ENCODE data around the gene SELENOV.

DNA sequence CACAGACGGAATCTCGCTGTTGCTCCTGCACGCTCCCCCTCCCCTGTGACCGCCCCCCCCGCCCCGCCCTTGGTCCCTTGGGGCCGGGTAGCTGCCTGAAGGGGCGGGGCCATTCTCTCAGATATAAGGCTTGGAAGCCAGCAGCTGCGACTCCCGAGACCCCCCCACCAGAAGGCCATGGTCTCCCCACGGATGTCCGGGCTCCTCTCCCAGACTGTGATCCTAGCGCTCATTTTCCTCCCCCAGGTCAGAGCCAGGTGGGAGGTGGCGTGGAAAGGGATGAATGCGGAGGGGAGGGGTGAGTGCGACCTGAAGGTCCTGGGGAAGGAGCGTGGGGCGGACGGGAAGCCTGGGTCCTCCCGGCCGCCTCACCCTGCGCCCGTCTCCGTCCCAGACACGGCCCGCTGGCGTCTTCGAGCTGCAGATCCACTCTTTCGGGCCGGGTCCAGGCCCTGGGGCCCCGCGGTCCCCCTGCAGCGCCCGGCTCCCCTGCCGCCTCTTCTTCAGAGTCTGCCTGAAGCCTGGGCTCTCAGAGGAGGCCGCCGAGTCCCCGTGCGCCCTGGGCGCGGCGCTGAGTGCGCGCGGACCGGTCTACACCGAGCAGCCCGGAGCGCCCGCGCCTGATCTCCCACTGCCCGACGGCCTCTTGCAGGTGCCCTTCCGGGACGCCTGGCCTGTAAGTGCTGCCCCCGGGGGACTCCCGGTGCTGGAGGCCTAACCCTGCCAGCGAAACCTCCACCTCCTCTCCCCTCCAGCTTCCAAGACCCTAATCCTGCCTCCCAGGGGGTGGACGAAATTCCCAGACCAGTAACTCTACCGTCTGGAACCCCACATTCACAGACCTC is 15.9 kb upstream of the SELENOV start, which contains the start of gene DLL3:
- TF ChIP-seq CTCF (IDR thresholded peaks at IDR 0.05) (no peak), POLR2A (IDR thresholded peaks at IDR 0.05) (no peak)
